T-helper 17 cell (primary cell): ENCODE results near the gene JMJD8. TPM values are rescaled to one million over a fixed set of nuclear protein-coding genes. Genes with fewer than 3 reads are reported as not detected.

Source experiments
- ATAC-seq: fragments of 150-1000 bp; cut with Tn5 transposase; 2 replicates; pipeline ENCODE4 v1.10.0; 2021; ENCODE audit warnings: mild to moderate bottlenecking, moderate library complexity
- DNase-seq, 3 donors: peaks; one replicate each; pipeline versions ENCODE4 v3.0.0 to v3.0.0-alpha.2; 2020 to 2021
- H3K9me3 ChIP-seq: one replicate; pipeline ENCODE4 v1.7.0; 2013; ENCODE audit warnings: low read length, mild to moderate bottlenecking; ENCODE audit not compliant: control insufficient read depth, poor library complexity, severe bottlenecking
- H3K27ac Mint-ChIP-seq: one replicate; pipeline ENCODE4 v1.8.0; 2022; ENCODE audit warnings: mild to moderate bottlenecking, moderate library complexity, mixed read lengths
- H3K27me3 Mint-ChIP-seq: one replicate; pipeline ENCODE4 v1.8.0; 2022; ENCODE audit warnings: mixed read lengths
- H3K36me3 Mint-ChIP-seq: one replicate; pipeline ENCODE4 v1.8.0; 2022; ENCODE audit warnings: low read depth, mixed read lengths
- H3K4me1 Mint-ChIP-seq: one replicate; pipeline ENCODE4 v1.8.0; 2022; ENCODE audit warnings: mild to moderate bottlenecking, mixed read lengths
- H3K4me3 Mint-ChIP-seq: one replicate; pipeline ENCODE4 v1.8.0; 2022; ENCODE audit warnings: mild to moderate bottlenecking, moderate library complexity, mixed read lengths
- total RNA-seq, 4 donors: library from RNA in 2 of 4; stranded (reverse) in 2 of 4; gene quantifications; one replicate each; pipeline ENCODE4 v1.2.3 and lab custom pipeline; 2022 to 2026

JMJD8 gene
- total RNA-seq, 2 donors from 2014 or later = 28.0 to 36.1 TPM

DNA sequence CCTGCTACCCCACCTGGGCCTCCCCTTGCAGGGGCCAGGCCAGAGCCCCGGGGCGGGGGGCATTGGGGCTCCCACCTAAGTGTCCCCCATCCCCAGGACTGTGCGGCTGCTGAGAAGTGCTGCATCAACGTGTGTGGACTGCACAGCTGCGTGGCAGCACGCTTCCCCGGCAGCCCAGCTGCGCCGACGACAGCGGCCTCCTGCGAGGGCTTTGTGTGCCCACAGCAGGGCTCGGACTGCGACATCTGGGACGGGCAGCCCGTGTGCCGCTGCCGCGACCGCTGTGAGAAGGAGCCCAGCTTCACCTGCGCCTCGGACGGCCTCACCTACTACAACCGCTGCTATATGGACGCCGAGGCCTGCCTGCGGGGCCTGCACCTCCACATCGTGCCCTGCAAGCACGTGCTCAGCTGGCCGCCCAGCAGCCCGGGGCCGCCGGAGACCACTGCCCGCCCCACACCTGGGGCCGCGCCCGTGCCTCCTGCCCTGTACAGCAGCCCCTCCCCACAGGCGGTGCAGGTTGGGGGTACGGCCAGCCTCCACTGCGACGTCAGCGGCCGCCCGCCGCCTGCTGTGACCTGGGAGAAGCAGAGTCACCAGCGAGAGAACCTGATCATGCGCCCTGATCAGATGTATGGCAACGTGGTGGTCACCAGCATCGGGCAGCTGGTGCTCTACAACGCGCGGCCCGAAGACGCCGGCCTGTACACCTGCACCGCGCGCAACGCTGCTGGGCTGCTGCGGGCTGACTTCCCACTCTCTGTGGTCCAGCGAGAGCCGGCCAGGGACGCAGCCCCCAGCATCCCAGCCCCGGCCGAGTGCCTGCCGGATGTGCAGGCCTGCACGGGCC lies 51.4 kb downstream of the JMJD8 start:
- Mint-ChIP-seq H3K36me3 (peaks cover 2% of the 10 kb centered on the region), H3K27me3 (peaks cover 7% of the 10 kb centered on the region), H3K4me3 (no peak overlapping the region), H3K4me1 (peaks cover 9% of the 10 kb centered on the region), H3K27ac (no peak overlapping the region)
- no peak for DNase-seq
- ATAC-seq = no peak
- H3K9me3 ChIP-seq = no peaks in the 10 kb centered on the region

DNA sequence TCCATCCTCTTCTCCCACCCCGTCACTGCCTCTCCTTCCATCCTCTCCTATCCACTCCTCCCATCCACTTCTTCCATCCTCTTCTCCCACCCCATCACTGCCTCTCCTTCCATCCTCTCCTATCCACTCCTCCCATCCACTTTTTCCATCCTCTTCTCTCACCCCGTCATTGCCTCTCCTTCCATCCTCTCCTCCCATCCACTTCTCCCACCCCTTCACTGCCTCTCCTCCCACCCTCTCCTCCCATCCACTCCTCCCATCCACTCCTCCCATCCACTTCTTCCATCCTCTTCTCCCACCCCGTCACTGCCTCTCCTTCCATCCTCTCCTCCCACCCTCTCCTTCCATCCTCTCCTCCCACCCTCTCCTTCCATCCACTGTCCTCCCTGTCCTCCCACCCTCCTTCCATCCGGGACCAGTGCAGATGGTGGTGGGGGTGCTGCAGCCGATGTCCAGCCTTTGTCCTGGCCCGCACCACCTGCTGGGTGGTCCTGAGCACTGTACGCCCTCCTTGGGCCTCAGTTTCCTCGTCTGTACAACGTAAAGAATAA lies 52.3 kb downstream of the JMJD8 start:
- DNase-seq (no peak), ATAC-seq (no peak)
- Mint-ChIP-seq H3K4me3 (no peak overlapping the region), H3K4me1 (peaks cover 9% of the 10 kb centered on the region), H3K36me3 (peaks cover 2% of the 10 kb centered on the region), H3K27me3 (peaks cover 6% of the 10 kb centered on the region), H3K27ac (no peak overlapping the region)
- no peaks in the 10 kb centered on the region for H3K9me3 ChIP-seq

Other genes with a start within 250 kb of the JMJD8 start
- gene CAPN15, start 156.6 kb downstream of the JMJD8 start, total RNA-seq = 10 to 100 TPM; 63.9 to 71.0 TPM
- not detected for gene PRR35, start 123.9 kb downstream of the JMJD8 start, total RNA-seq
- 1 to 10 TPM in 1 of 2 donors, under 1 TPM in 1; 0.86 to 1.4 TPM for gene NHLRC4, start 117.3 kb downstream of the JMJD8 start, total RNA-seq
- 10 to 100 TPM; 25.6 to 32.4 TPM for gene PIGQ, start 114.4 kb downstream of the JMJD8 start, total RNA-seq
- gene RAB40C, start 94.3 kb downstream of the JMJD8 start, total RNA-seq = 10 to 100 TPM; 10.6 to 11.6 TPM
- gene WFIKKN1, start 53.3 kb downstream of the JMJD8 start, total RNA-seq = under 1 TPM; 0.10 to 0.18 TPM
- gene METTL26, start 48.0 kb downstream of the JMJD8 start, total RNA-seq = 10 to 100 TPM; 39.2 to 40.4 TPM
- gene MCRIP2, start 42.5 kb downstream of the JMJD8 start, total RNA-seq = 10 to 100 TPM; 15.7 to 17.1 TPM
- 10 to 100 TPM; 11.1 to 15.3 TPM for gene WDR90, start 35.0 kb downstream of the JMJD8 start, total RNA-seq
- 100 to 1,000 TPM; 190 to 203 TPM for gene RHOT2, start 16.2 kb downstream of the JMJD8 start, total RNA-seq
- 1 to 10 TPM; 5.7 to 5.9 TPM for gene RHBDL1, start 8.7 kb downstream of the JMJD8 start, total RNA-seq
- 10 to 100 TPM; 65.5 to 67.4 TPM for gene STUB1, start 3.9 kb downstream of the JMJD8 start, total RNA-seq
- gene WDR24, start 6.1 kb upstream of the JMJD8 start, total RNA-seq = 10 to 100 TPM in 1 of 2 donors, 1 to 10 TPM in 1; 9.0 to 11.7 TPM
- 10 to 100 TPM; 29.0 to 35.3 TPM for gene FBXL16, start 21.5 kb upstream of the JMJD8 start, total RNA-seq
- 1 to 10 TPM; 3.8 to 4.3 TPM for gene METRN, start 30.8 kb upstream of the JMJD8 start, total RNA-seq
- gene ANTKMT, start 36.8 kb upstream of the JMJD8 start, total RNA-seq = 10 to 100 TPM; 10.3 to 11.8 TPM
- gene CCDC78, start 42.1 kb upstream of the JMJD8 start, total RNA-seq = 1 to 10 TPM; 3.4 to 3.7 TPM
- gene HAGHL, start 42.8 kb upstream of the JMJD8 start, total RNA-seq = 10 to 100 TPM in 1 of 2 donors, 1 to 10 TPM in 1; 9.8 to 12.5 TPM
- 10 to 100 TPM; 33.7 to 33.8 TPM for gene CIAO3, start 56.7 kb upstream of the JMJD8 start, total RNA-seq
- gene MSLN, start 76.4 kb upstream of the JMJD8 start, total RNA-seq = not detected
- gene RPUSD1, start 104.0 kb upstream of the JMJD8 start, total RNA-seq = 10 to 100 TPM; 14.9 to 17.1 TPM
- 10 to 100 TPM; 21.1 to 22.4 TPM for gene CHTF18, start 104.3 kb upstream of the JMJD8 start, total RNA-seq
- gene GNG13, start 116.4 kb upstream of the JMJD8 start, total RNA-seq = not detected